GM12891 (cell line): ENCODE measurements around the gene MRNIP.

ENCODE experiments used
- PAX5 ChIP-seq: IDR thresholded peaks from 2 replicates; pipeline ENCODE4 v1.6.1; 2011; ENCODE audit warnings: low read length, moderate library complexity, mild to moderate bottlenecking; ENCODE audit not compliant: insufficient read depth, severe bottlenecking
- POLR2A ChIP-seq: IDR thresholded peaks from 2 replicates; pipeline ENCODE4 v1.6.1; 2011; ENCODE audit warnings: low read depth, low read length, control low read depth
- POLR2AphosphoS5 ChIP-seq: IDR thresholded peaks from 2 replicates; pipeline ENCODE4 v1.6.1; 2011; ENCODE audit warnings: low read depth, low read length, control low read depth
- POU2F2 ChIP-seq: IDR thresholded peaks from 2 replicates; pipeline ENCODE4 v1.6.1; 2011; ENCODE audit warnings: low read depth, mild to moderate bottlenecking, control low read depth, low read length, moderate library complexity
- SPI1 ChIP-seq: IDR thresholded peaks from 2 replicates; pipeline ENCODE4 v1.6.1; 2011; ENCODE audit warnings: low read depth, low read length, control low read depth
- TAF1 ChIP-seq: IDR thresholded peaks from 2 replicates; pipeline ENCODE4 v1.6.1; 2011; ENCODE audit warnings: low read depth, low read length, control low read depth

DNA sequence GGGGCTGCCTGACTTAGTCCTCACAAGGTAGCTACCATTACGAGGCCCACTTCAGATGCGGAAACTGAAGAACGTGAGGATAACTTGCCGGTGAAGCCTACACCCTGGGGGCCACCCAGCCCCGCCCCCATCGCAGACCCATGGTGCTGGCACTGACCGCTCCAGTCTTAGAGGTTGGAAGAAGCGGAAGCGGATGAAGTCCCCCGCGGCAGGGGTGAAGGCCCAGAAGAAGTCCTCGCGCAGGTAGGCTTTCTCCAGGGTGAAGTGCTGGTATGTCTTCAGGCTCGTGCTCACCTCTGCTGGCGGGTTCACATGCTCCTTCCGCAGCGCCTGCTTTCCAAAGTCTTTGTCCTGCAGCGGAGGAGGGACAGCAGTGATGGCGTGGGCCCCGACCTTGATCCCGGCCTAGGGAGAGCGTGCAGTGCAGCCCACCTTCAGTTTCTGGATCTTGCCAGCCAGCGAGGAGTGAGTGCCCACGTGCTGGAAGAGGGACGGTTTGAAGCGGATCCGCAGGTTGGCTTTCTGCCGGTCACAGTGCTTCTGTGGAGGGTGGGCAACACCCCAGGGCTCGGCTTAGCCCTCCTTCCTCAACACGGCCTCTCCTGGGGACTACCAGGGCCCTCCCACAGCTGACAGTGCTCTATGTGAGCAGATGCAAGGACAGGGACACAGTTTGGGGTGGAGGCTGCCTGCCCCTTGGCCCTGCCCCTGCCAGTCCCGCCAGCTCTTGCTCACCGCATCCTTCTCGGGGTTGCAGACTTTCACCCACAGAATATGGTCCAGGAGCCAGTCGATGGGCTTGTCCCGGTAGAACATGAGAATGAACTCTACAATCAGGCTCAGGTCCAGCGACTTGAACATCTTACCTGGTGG is 59.6 kb downstream of the MRNIP start:
- TF ChIP-seq TAF1 (no peak), POLR2A (no peak), SPI1 (no peak), POLR2AphosphoS5 (no peak), POU2F2 (no peak), PAX5 (no peak)
